Activated B cell treated with CpG ODN at 0.5 μM for 24 hours (primary cell): ENCODE results near the gene AUTS2. TPM values are rescaled to one million over a fixed set of nuclear protein-coding genes. Genes with fewer than 3 reads are reported as not detected.

Source experiments
- ATAC-seq: fragments of 200-7000 bp; cut with Tn5 transposase; one replicate; pipeline ENCODE4 v1.10.0; 2021; ENCODE audit warnings: low read depth, mild to moderate bottlenecking, moderate library complexity
- CTCF ChIA-PET: fragments of 350-600 bp; sonication (Branson Sonifier 250); formaldehyde crosslinking; loops from one replicate; lab custom pipeline; 2021; ENCODE audit warnings: antibody characterized with exemption; lab: Charles Lee
- POLR2A ChIA-PET: fragments of 350-600 bp; sonication (Branson Sonifier 250); formaldehyde crosslinking; loops from one replicate; lab custom pipeline; 2021; ENCODE audit warnings: antibody characterized with exemption; lab: Charles Lee
- DNase-seq: peaks from one replicate; pipeline ENCODE4 v3.0.0; 2022
- H3K27ac Mint-ChIP-seq: one replicate; pipeline ENCODE4 v1.8.0; 2020; ENCODE audit warnings: mixed read lengths
- H3K27me3 Mint-ChIP-seq: one replicate; pipeline ENCODE4 v1.8.0; 2021; ENCODE audit warnings: mixed read lengths
- H3K36me3 Mint-ChIP-seq: one replicate; pipeline ENCODE4 v1.8.0; 2021; ENCODE audit warnings: low read depth, mixed read lengths
- H3K4me1 Mint-ChIP-seq: one replicate; pipeline ENCODE4 v1.8.0; 2021; ENCODE audit warnings: mixed read lengths
- H3K4me3 Mint-ChIP-seq: one replicate; pipeline ENCODE4 v1.8.0; 2020; ENCODE audit warnings: mild to moderate bottlenecking, mixed read lengths
- H3K9me3 Mint-ChIP-seq: one replicate; pipeline ENCODE4 v1.8.0; 2020; ENCODE audit warnings: mixed read lengths
- intact Hi-C: fragments of 100-400 bp; cut with micrococcal nuclease; formaldehyde crosslinking; loops from one replicate; pipeline ENCODE4 v1.15.1; 2024
- total RNA-seq: library from RNA; stranded (reverse); gene quantifications from 2 replicates; pipeline ENCODE4 v1.2.3, GENCODE V29; 2022
- TF ChIP-seq, protein P1 (sequence below): fragments of 200-600 bp; IDR thresholded peaks from one replicate; pipeline ENCODE4 v1.8.0; 2022; ENCODE audit warnings: antibody characterized with exemption, mild to moderate bottlenecking

AUTS2 gene
- total RNA-seq, 1 donor from 2014 or later: 15.9 TPM

DNA sequence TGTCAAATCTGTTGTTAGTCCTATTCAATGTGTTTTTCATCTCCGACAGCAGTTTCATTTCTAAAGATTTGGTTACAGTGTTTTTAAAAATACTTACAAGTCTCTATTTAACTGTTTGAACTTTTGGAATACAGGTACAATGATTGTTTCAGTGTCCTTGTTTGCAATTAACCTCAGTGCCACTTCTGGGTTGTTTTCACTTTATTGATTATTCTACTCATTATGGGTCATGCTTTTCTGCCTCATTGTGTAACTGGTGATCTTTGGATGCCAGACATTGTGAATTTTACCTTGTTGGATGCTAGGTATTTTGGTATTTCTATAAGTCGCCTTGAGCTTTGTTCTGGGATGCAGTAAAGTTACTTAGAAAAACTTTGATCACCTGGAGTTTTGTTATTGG is 331.3 kb downstream of the AUTS2 start:
- Mint-ChIP-seq H3K9me3 (no peaks in the 10 kb centered on the region), H3K4me3 (no peak overlapping the region), H3K27ac (no peak overlapping the region), H3K36me3 (peaks cover 10% of the 10 kb centered on the region), H3K4me1 (no peaks in the 10 kb centered on the region), H3K27me3 (no peaks in the 10 kb centered on the region)
- POLR2A ChIA-PET: no interaction called here
- ATAC-seq (no peak), DNase-seq (no peak)
- TF ChIP-seq, protein P1, sequence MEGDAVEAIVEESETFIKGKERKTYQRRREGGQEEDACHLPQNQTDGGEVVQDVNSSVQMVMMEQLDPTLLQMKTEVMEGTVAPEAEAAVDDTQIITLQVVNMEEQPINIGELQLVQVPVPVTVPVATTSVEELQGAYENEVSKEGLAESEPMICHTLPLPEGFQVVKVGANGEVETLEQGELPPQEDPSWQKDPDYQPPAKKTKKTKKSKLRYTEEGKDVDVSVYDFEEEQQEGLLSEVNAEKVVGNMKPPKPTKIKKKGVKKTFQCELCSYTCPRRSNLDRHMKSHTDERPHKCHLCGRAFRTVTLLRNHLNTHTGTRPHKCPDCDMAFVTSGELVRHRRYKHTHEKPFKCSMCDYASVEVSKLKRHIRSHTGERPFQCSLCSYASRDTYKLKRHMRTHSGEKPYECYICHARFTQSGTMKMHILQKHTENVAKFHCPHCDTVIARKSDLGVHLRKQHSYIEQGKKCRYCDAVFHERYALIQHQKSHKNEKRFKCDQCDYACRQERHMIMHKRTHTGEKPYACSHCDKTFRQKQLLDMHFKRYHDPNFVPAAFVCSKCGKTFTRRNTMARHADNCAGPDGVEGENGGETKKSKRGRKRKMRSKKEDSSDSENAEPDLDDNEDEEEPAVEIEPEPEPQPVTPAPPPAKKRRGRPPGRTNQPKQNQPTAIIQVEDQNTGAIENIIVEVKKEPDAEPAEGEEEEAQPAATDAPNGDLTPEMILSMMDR: no peak
- CTCF ChIA-PET: no interaction called here
- intact Hi-C loops: loop anchor here (5.0 to 10.0 kb wide), 2 partner anchors 765 to 1867 kb away; no protein-coding TSS in a partner anchor

DNA sequence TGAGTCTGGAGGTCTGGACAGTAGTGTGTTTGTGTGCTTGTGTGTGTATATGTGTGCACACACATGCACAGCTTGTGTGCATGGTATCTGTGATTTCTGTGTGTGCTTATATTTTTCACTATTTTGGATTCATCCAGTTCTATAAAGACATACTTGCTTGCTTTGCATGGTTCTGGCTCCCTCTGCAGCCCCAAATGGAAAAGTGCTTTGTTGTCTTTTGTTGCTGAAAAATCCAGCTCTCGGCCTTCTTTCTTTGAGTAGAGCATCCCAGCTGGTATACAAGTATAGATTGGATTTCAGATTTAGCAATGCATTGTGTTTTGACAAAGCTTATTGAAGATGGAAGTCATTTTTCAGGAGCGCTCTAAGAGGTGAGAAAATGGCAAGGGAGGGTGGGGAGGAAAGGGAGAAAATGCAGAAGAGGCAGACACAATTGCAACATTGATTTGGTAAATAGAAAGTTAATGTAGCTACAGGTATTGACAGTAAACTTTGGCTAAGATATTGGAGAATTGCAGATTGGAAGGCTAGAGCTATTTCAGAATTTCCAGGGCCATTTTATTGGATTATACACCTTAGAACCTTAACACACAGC is 333.9 kb downstream of the AUTS2 start:
- CTCF ChIA-PET: interaction anchor here (0.7 to 1.6 kb wide), 7 partner anchors 9 to 766 kb away, joined by 3 to 7 read pairs (median 4); no protein-coding TSS in a partner anchor
- no peaks in the 10 kb centered on the region for H3K9me3 Mint-ChIP-seq
- no peaks in the 10 kb centered on the region for H3K27me3 Mint-ChIP-seq
- H3K4me3 Mint-ChIP-seq: no peak overlapping the region
- POLR2A ChIA-PET: interaction anchor here (1.0 kb wide), 1 partner anchor 9 kb away, joined by 8 read pairs; no protein-coding TSS in a partner anchor
- intact Hi-C loops: loop anchor here (5.0 to 10.0 kb wide), 2 partner anchors 763 to 1870 kb away; no protein-coding TSS in a partner anchor
- DNase-seq: no peak
- no peak overlapping the region for H3K27ac Mint-ChIP-seq
- H3K36me3 Mint-ChIP-seq: peaks cover 4% of the 10 kb centered on the region
- peaks cover 15% of the 10 kb centered on the region for H3K4me1 Mint-ChIP-seq
- no peak for ATAC-seq
- TF ChIP-seq, protein P1: no peak

DNA sequence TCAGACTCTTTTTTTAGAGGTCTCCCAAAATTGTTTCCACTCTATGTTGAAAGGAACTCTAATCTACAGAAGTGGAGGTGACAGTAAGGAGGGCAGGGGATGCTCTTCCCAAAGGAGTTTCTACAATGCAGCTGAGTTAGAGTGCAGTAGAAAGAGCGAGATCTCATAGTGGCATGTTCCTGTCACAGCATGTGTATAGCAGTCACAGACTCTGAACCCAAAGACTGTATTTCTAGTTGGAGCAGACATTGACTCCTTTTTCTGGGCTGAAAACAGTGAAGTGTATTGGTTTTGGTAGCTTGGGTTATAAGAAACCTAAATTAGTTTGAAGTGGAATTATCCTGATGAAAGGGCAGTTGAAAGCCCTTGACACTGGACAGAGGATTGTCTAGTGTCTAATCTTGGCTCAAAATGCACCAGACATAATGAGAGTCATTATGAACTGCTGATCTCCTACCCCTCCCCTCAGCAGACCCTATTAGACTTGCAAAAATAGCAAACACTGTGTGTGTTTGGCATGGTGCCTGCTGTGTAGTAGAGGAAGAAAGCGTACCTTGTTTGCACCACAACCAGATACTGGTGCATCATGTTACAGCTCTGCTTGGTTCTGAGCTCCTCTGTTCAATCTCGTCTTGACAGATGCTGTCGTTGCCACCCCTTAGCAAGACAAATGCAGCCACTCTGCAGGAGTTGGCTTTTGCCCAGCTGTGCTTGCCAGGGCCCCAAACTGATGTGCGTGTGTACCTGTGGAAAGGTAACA is 336.0 kb downstream of the AUTS2 start:
- intact Hi-C loops: loop anchor here (5.0 to 10.0 kb wide), 2 partner anchors 760 to 1872 kb away; no protein-coding TSS in a partner anchor

DNA sequence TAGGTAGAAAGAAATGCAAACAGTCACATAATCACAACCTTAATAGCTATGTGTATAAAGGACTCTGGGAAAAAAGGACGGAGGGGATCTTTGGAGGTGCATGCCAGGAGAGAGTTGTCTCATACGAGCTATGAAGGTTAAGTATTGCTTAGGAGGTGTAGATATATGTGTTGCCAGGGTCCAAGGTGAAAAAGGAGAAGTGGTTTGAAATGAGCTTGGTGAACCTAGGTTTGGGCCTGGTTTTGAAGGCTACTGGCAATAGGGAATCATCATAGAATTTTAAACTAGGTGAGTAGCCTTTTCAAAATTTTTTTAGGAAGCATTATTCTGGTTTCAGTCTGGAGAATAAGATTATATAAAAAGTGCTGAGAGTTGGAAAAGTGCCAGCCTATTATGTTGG is 336.8 kb downstream of the AUTS2 start:
- DNase-seq: no peak
- ChIA-PET CTCF (no interaction called here), POLR2A (no interaction called here)
- Mint-ChIP-seq H3K27me3 (no peaks in the 10 kb centered on the region), H3K4me1 (peaks cover 17% of the 10 kb centered on the region), H3K27ac (no peak overlapping the region), H3K36me3 (no peaks in the 10 kb centered on the region), H3K9me3 (no peaks in the 10 kb centered on the region), H3K4me3 (no peak overlapping the region)
- intact Hi-C loops: loop anchor here (10.0 kb wide), 1 partner anchor 760 kb away; no protein-coding TSS in a partner anchor
- TF ChIP-seq, protein P1: no peak
- ATAC-seq: no peak

More for the DNA sequence above, 336.0 kb downstream of the AUTS2 start:
- Mint-ChIP-seq H3K9me3 (no peaks in the 10 kb centered on the region), H3K36me3 (no peaks in the 10 kb centered on the region), H3K27me3 (no peaks in the 10 kb centered on the region), H3K27ac (no peak overlapping the region), H3K4me1 (peaks cover 16% of the 10 kb centered on the region), H3K4me3 (no peak overlapping the region)
- DNase-seq (no peak), ATAC-seq (no peak)
- POLR2A ChIA-PET: no interaction called here
- TF ChIP-seq, protein P1: no peak
- CTCF ChIA-PET: no interaction called here

DNA sequence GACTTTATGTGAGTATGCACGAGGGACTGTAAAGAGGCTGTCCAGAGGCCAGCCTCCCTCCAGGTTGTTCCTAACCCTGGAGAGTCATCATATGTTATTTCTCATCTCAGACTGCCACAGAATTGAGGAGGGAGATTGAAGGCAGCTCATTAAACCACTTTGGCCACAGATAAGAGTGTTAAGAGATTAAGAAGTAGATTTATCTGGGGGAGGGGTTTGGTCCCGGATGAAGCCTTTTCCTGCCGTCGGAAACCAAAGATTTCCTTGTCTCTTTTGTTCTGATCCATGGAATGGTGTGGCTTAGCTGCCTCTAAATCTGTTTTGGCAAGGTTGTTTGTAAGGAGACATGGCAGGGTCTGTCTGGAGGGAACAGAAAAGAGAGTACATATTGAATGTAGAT is 338.8 kb downstream of the AUTS2 start:
- no peaks in the 10 kb centered on the region for H3K9me3 Mint-ChIP-seq
- H3K4me3 Mint-ChIP-seq: no peak overlapping the region
- CTCF ChIA-PET: no interaction called here
- DNase-seq (no peak), ATAC-seq (no peak)
- intact Hi-C loops: loop anchor here (10.0 kb wide), 1 partner anchor 758 kb away; no protein-coding TSS in a partner anchor
- POLR2A ChIA-PET: no interaction called here
- H3K4me1 Mint-ChIP-seq: peaks cover 34% of the 10 kb centered on the region
- TF ChIP-seq, protein P1: no peak
- no peaks in the 10 kb centered on the region for H3K36me3 Mint-ChIP-seq
- H3K27ac Mint-ChIP-seq: no peak overlapping the region
- H3K27me3 Mint-ChIP-seq: no peaks in the 10 kb centered on the region
